H1 (cell line): ENCODE results near the gene ALPG. TPM values are rescaled to one million over a fixed set of nuclear protein-coding genes. Genes with fewer than 3 reads are reported as not detected.
"Not testable (repeated sequence)": the region's sequence is repeated elsewhere in the genome, so short reads cannot be mapped to it uniquely, and the experiment has no call there.

ENCODE experiments used
- CTCF ChIA-PET: fragments of 300-600 bp; sonication (Branson Sonifier 250); formaldehyde crosslinking; loops from one replicate; lab custom pipeline; 2021; ENCODE audit not compliant: partially characterized antibody; lab: Charles Lee
- POLR2A ChIA-PET: fragments of 300-600 bp; sonication (Branson Sonifier 250); formaldehyde crosslinking; loops from one replicate; lab custom pipeline; 2021; ENCODE audit warnings: inconsistent platforms; ENCODE audit not compliant: partially characterized antibody; lab: Charles Lee
- DNase-seq, 2 experiments: peaks; one replicate each; pipeline versions ENCODE4 v3.0.0 to v3.0.0-alpha.2; 2010 to 2022; ENCODE audit warnings: low spot score in 2 of 2, low read depth in 1 of 2, mixed read lengths in 1 of 2
- FAIRE-seq: peaks from 2 replicates; lab custom pipeline; 2011; peaks lifted over from hg19 to GRCh38; lab: Jason Lieb, UNC
- H2AFZ ChIP-seq: 2 replicates; pipeline ENCODE4 v1.8.1; 2012; ENCODE audit warnings: low read length, inconsistent platforms
- H2AK5ac ChIP-seq: 2 replicates; pipeline ENCODE4 v1.6.1; 2013; ENCODE audit warnings: low read depth, low read length
- H2BK120ac ChIP-seq: replicated peaks from 2 replicates; pipeline ENCODE3; 2013; ENCODE audit warnings: low read depth, low read length, inconsistent platforms
- H2BK12ac ChIP-seq: 2 replicates; pipeline ENCODE4 v1.6.1; 2013; ENCODE audit warnings: low read depth, low read length
- H2BK15ac ChIP-seq: 2 replicates; pipeline ENCODE4 v1.6.1; 2013; ENCODE audit warnings: low read length
- H2BK20ac ChIP-seq: 2 replicates; pipeline ENCODE4 v1.6.1; 2013; ENCODE audit warnings: low read length
- H2BK5ac ChIP-seq: 2 replicates; pipeline ENCODE4 v1.6.1; 2013; ENCODE audit warnings: low read depth, low read length
- H3K14ac ChIP-seq: 2 replicates; pipeline ENCODE4 v1.6.1; 2013; ENCODE audit warnings: inconsistent platforms; ENCODE audit not compliant: insufficient read length
- H3K18ac ChIP-seq: 2 replicates; pipeline ENCODE4 v1.6.1; 2013; ENCODE audit warnings: low read length; ENCODE audit errors: extremely low read depth
- H3K23ac ChIP-seq: 2 replicates; pipeline ENCODE4 v1.6.1; 2013; ENCODE audit warnings: inconsistent platforms; ENCODE audit not compliant: insufficient read length
- H3K23me2 ChIP-seq: 2 replicates; pipeline ENCODE4 v1.6.1; 2013; ENCODE audit warnings: low read depth, low read length
- H3K27ac ChIP-seq: 2 replicates; pipeline ENCODE4 v1.6.1; 2011; ENCODE audit warnings: low read depth, low read length, inconsistent platforms
- H3K27me3 ChIP-seq, 4 experiments: replicated peaks in 1 of 4; 1 replicate in 1 of 4; 2 replicates in 3 of 4; pipeline versions ENCODE4 v1.6.1 to v1.8.1; 2011 to 2013; ENCODE audit warnings: low read length in 3 of 4, mild to moderate bottlenecking in 3 of 4, inconsistent platforms in 2 of 4, mixed read lengths in 2 of 4, moderate library complexity in 1 of 4; ENCODE audit not compliant: control insufficient read depth in 3 of 4, insufficient read depth in 3 of 4; ENCODE audit errors: extremely low read depth in 1 of 4
- H3K36me3 ChIP-seq, 4 experiments: 2 replicates each; pipeline versions ENCODE4 v1.6.1 to v1.8.1; 2011 to 2013; ENCODE audit warnings: mild to moderate bottlenecking in 4 of 4, low read length in 3 of 4, moderate library complexity in 2 of 4, control low read depth in 1 of 4, inconsistent platforms in 1 of 4; ENCODE audit not compliant: insufficient read depth in 4 of 4, control insufficient read depth in 2 of 4
- H3K4ac ChIP-seq: replicated peaks from 2 replicates; pipeline ENCODE3; 2013; ENCODE audit warnings: low read length, low read depth, mixed read lengths, inconsistent platforms; ENCODE audit not compliant: insufficient read length
- H3K4me1 ChIP-seq, 4 experiments: replicated peaks in 1 of 4; 1 replicate in 1 of 4; 2 replicates in 3 of 4; pipeline versions ENCODE4 v1.6.1 to v1.8.1; 2011 to 2013; ENCODE audit warnings: low read length in 3 of 4, inconsistent platforms in 2 of 4, mixed read lengths in 1 of 4; ENCODE audit not compliant: insufficient read depth in 4 of 4, control insufficient read depth in 3 of 4
- H3K4me2 ChIP-seq, 2 experiments: 2 replicates each; pipeline versions ENCODE4 v1.6.1 to v1.8.1; 2011 to 2013; ENCODE audit warnings: low read depth in 2 of 2, low read length in 2 of 2, control low read depth in 1 of 2, inconsistent platforms in 1 of 2, mild to moderate bottlenecking in 1 of 2; ENCODE audit not compliant: insufficient read depth in 1 of 2
- H3K4me3 ChIP-seq, 4 experiments: fragments of 200-600, 300-600 bp in 1 of 4; sonication (generic), shearing (Covaris generic), sonication (Bioruptor Twin) in 1 of 4; 2 replicates each; pipeline versions ENCODE4 v1.5.1 to v1.8.1; 2011 to 2016; ENCODE audit warnings: low read length in 4 of 4, low read depth in 3 of 4, control low read depth in 2 of 4, inconsistent platforms in 2 of 4, mild to moderate bottlenecking in 2 of 4, mixed read lengths in 1 of 4, moderate library complexity in 1 of 4; ENCODE audit not compliant: insufficient read depth in 2 of 4; ENCODE audit errors: extremely low read depth in 1 of 4
- H3K56ac ChIP-seq: replicated peaks from 2 replicates; pipeline ENCODE3; 2013; ENCODE audit warnings: low read depth, mild to moderate bottlenecking, mixed read lengths, low read length, inconsistent platforms; ENCODE audit not compliant: insufficient read length
- H3K79me1 ChIP-seq: 2 replicates; pipeline ENCODE4 v1.6.1; 2013; ENCODE audit warnings: low read depth, low read length, control low read depth
- H3K79me2 ChIP-seq, 2 experiments: 2 replicates each; pipeline versions ENCODE4 v1.6.1 to v1.8.1; 2012 to 2013; ENCODE audit warnings: low read length in 2 of 2, mild to moderate bottlenecking in 2 of 2, inconsistent platforms in 1 of 2; ENCODE audit not compliant: insufficient read depth in 2 of 2, control insufficient read depth in 1 of 2
- H3K9ac ChIP-seq, 4 experiments: replicated peaks in 1 of 4; 1 replicate in 1 of 4; 2 replicates in 3 of 4; pipeline versions ENCODE4 v1.6.1 to v1.8.1; 2011 to 2013; ENCODE audit warnings: low read depth in 3 of 4, low read length in 3 of 4, control low read depth in 2 of 4, mild to moderate bottlenecking in 2 of 4, moderate library complexity in 2 of 4, inconsistent platforms in 1 of 4; ENCODE audit errors: extremely low read depth in 1 of 4
- H3K9me3 ChIP-seq, 2 experiments: 2 replicates each; pipeline versions ENCODE4 v1.6.1 to v1.8.1; 2012 to 2013; ENCODE audit warnings: mild to moderate bottlenecking in 2 of 2, moderate library complexity in 2 of 2, control low read depth in 1 of 2, inconsistent platforms in 1 of 2, low read depth in 1 of 2, low read length in 1 of 2, mixed read lengths in 1 of 2; ENCODE audit not compliant: insufficient read depth in 2 of 2
- H4K20me1 ChIP-seq, 2 experiments: replicated peaks in 1 of 2; 2 replicates each; pipeline versions ENCODE3 to v1.8.1; 2011 to 2013; ENCODE audit warnings: inconsistent platforms in 2 of 2, low read length in 2 of 2, mild to moderate bottlenecking in 1 of 2; ENCODE audit not compliant: insufficient read depth in 2 of 2, control insufficient read depth in 1 of 2
- H4K5ac ChIP-seq: 2 replicates; pipeline ENCODE4 v1.6.1; 2013; ENCODE audit warnings: low read length, low read depth, mixed read lengths, inconsistent platforms; ENCODE audit not compliant: insufficient read length
- H4K8ac ChIP-seq: 2 replicates; pipeline ENCODE4 v1.8.0; 2013; ENCODE audit warnings: mild to moderate bottlenecking, moderate library complexity, low read length, inconsistent platforms; ENCODE audit not compliant: insufficient read depth; ENCODE audit errors: extremely low read depth
- H4K91ac ChIP-seq: replicated peaks from 2 replicates; pipeline ENCODE3; 2013; ENCODE audit warnings: low read length, mixed read lengths, inconsistent platforms; ENCODE audit not compliant: insufficient read length
- RXRA ChIP-seq: IDR thresholded peaks from 2 replicates; pipeline ENCODE4 v1.6.1; 2011; ENCODE audit warnings: low read depth, mild to moderate bottlenecking, low read length, moderate library complexity; ENCODE audit not compliant: insufficient read depth
- WGBS, 2 experiments: shearing (Covaris generic) in 1 of 2; methylation state at CpG; one replicate each; pipeline versions ENCODE4 v1.1.6 to v1.1.7; 2013 to 2015; ENCODE audit warnings: low lambda C conversion rate in 2 of 2, mixed read lengths in 2 of 2, inconsistent platforms in 1 of 2, low coverage in 1 of 2, missing lambda C conversion rate in 1 of 2; ENCODE audit not compliant: insufficient replicate concordance in 2 of 2, insufficient coverage in 1 of 2, insufficient read length in 1 of 2; ENCODE audit errors: extremely low coverage in 1 of 2, missing lambda C conversion rate in 1 of 2; 5-methylcytosine and 5-hydroxymethylcytosine counted together
- polyA plus RNA-seq, 7 experiments: library from polyadenylated mRNA; depleted of rRNA in 3 of 7; stranded (reverse) in 5 of 7; unstranded in 2 of 7; fragments of >200 nt in 5 of 7; fragments of 200-250 nt in 2 of 7; gene quantifications; 1 replicate in 5 of 7; 2 replicates in 1 of 7; 4 replicates in 1 of 7; pipeline versions ENCODE4 v1.2.1 to v1.2.3, GENCODE V29; 2011 to 2013; ENCODE audit warnings: missing spikeins in 2 of 7, mixed read lengths in 2 of 7
- total RNA-seq: library from RNA; stranded (reverse); fragmentation: NEBNext Ultra II Directional; extraction: Animal tissue kit (Norgen Biotek cat#: 25700); gene quantifications from 2 replicates; pipeline ENCODE4 v1.2.1, GENCODE V29; 2021
- TF ChIP-seq, protein P1 (sequence below): IDR thresholded peaks from 2 replicates; pipeline ENCODE4 v1.6.1; 2012; ENCODE audit warnings: inconsistent platforms

ALPG gene
- total and polyA plus RNA-seq, 2 of the 8 experiments (the other 6 are each of a cell fraction or from before 2014, with no cell fraction given), result 0.56 to 2.1 TPM

DNA sequence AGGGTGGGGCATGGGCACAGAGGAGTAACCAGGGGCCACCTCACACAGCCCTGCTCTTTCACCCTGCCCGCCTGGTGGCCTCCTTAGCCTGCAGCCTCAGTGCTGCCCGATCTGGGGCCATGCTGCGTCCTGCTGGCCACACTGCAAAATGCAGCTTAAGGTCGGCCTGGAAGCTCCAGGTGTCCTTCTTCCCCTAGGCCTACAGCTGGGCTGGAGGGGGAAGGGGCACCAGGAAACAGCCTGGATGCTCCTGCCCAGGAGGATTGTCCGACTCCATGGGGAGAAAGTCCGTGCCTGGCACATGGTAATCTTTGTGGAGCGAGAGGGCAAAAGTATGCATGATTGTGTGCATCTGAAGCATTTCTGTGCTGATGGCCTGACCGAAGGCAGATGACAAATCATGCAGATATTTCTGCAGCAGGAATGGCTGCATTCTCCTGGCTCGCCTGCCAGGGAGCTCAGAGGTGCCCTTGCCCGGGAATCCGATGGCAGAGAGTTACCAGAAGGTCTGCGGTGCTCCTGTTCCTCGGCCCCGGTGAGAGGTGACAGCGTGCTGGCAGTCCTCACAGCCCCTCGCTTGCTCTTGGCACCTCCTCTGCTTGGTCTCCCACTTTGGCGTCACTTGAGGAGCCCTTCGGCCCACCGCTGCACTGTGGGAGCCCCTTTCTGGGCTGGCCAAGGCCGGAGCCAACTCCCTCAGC, 40.9 kb upstream of the ALPG start (continued):
- TF ChIP-seq RXRA, result no peak
- TF ChIP-seq, protein P1, sequence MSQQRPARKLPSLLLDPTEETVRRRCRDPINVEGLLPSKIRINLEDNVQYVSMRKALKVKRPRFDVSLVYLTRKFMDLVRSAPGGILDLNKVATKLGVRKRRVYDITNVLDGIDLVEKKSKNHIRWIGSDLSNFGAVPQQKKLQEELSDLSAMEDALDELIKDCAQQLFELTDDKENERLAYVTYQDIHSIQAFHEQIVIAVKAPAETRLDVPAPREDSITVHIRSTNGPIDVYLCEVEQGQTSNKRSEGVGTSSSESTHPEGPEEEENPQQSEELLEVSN, result no peak
- TF ChIP-seq, all 59 proteins: peak for 2

DNA sequence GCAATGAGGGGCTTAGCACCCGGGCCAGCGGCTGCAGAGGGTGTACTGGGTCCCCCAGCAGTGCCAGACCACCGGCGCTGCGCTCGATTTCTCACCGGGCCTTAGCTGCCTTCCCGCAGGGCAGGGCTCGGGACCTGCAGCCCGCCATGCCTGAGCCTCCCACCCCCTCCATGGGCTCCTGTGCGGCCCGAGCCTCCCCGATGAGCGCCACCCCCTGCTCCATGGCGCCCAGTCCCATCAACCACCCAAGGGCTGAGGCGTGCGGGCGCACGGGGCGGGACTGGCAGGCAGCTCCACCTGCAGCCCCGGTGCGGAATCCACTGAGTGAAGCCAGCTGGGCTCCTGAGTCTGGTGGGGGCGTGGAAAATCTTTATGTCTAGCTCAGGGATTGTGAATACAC, 40.2 kb upstream of the ALPG start:
- H3K79me2 ChIP-seq, DNase-seq, H3K27me3 ChIP-seq, H4K91ac ChIP-seq, H4K20me1 ChIP-seq, H2BK120ac ChIP-seq, H2AK5ac ChIP-seq, H3K23ac ChIP-seq, H2BK12ac ChIP-seq, H3K23me2 ChIP-seq, H2BK5ac ChIP-seq, H3K4ac ChIP-seq, H3K4me3 ChIP-seq, H4K8ac ChIP-seq, H2BK15ac ChIP-seq, FAIRE-seq, H3K14ac ChIP-seq, H3K9me3 ChIP-seq, H3K27ac ChIP-seq, H3K79me1 ChIP-seq, H3K4me2 ChIP-seq, H4K5ac ChIP-seq, H3K36me3 ChIP-seq, H2BK20ac ChIP-seq, H2AFZ ChIP-seq, H3K56ac ChIP-seq, H3K9ac ChIP-seq, H3K18ac ChIP-seq: not testable (repeated sequence)
- WGBS, 2 experiments, result 96% methylated on average over 18 of the region's 23 CpGs; no CpG with 5 or more reads in 1 of the 2 experiments
- CTCF ChIA-PET, result interaction anchor here (0.8 to 9.5 kb wide), 34 partner anchors 10 to 469 kb away, joined by 3 to 100 read pairs (median 6); partner anchors contain the start of genes ALPG and ALPP
- POLR2A ChIA-PET, result interaction anchor here (1.1 to 2.3 kb wide), 2 partner anchors 20 to 61 kb away, joined by 3 to 4 read pairs; no protein-coding TSS in a partner anchor
- peaks cover 0 to 24% (median 6%) of the 10 kb centered on the region in 4 experiments; a peak in 6 of 7 replicates for H3K4me1 ChIP-seq
